Activated B cell treated with CpG ODN at 0.5 μM for 24 hours (primary cell): Measurements from ENCODE around the gene TRIM17. TPM values are rescaled to one million over a fixed set of nuclear protein-coding genes. Genes with fewer than 3 reads are reported as not detected.

Source experiments
- ATAC-seq: fragments of 200-7000 bp; cut with Tn5 transposase; one replicate; pipeline ENCODE4 v1.10.0; 2021; ENCODE audit warnings: low read depth, mild to moderate bottlenecking, moderate library complexity
- CTCF ChIA-PET: fragments of 350-600 bp; sonication (Branson Sonifier 250); formaldehyde crosslinking; loops from one replicate; lab custom pipeline; 2021; ENCODE audit warnings: antibody characterized with exemption; lab: Charles Lee
- POLR2A ChIA-PET: fragments of 350-600 bp; sonication (Branson Sonifier 250); formaldehyde crosslinking; loops from one replicate; lab custom pipeline; 2021; ENCODE audit warnings: antibody characterized with exemption; lab: Charles Lee
- DNase-seq: peaks from one replicate; pipeline ENCODE4 v3.0.0; 2022
- H3K27ac Mint-ChIP-seq: one replicate; pipeline ENCODE4 v1.8.0; 2020; ENCODE audit warnings: mixed read lengths
- H3K27me3 Mint-ChIP-seq: one replicate; pipeline ENCODE4 v1.8.0; 2021; ENCODE audit warnings: mixed read lengths
- H3K36me3 Mint-ChIP-seq: one replicate; pipeline ENCODE4 v1.8.0; 2021; ENCODE audit warnings: low read depth, mixed read lengths
- H3K4me1 Mint-ChIP-seq: one replicate; pipeline ENCODE4 v1.8.0; 2021; ENCODE audit warnings: mixed read lengths
- H3K4me3 Mint-ChIP-seq: one replicate; pipeline ENCODE4 v1.8.0; 2020; ENCODE audit warnings: mild to moderate bottlenecking, mixed read lengths
- H3K9me3 Mint-ChIP-seq: one replicate; pipeline ENCODE4 v1.8.0; 2020; ENCODE audit warnings: mixed read lengths
- CTCF ChIP-seq: fragments of 200-600 bp; IDR thresholded peaks from one replicate; pipeline ENCODE4 v1.8.0; 2022; ENCODE audit warnings: antibody characterized with exemption, mild to moderate bottlenecking
- intact Hi-C: fragments of 100-400 bp; cut with micrococcal nuclease; formaldehyde crosslinking; loops from one replicate; pipeline ENCODE4 v1.15.1; 2024
- total RNA-seq: library from RNA; stranded (reverse); gene quantifications from 2 replicates; pipeline ENCODE4 v1.2.3, GENCODE V29; 2022

Gene TRIM17
- total RNA-seq, 1 donor from 2014 or later = not detected

GRCh38 chr1:228430243-228430642 is 13.6 kb upstream of the TRIM17 start:
- TF ChIP-seq CTCF = no peak
- ChIA-PET POLR2A (no interaction called here), CTCF (no interaction called here)
- Mint-ChIP-seq H3K27ac (no peak overlapping the region), H3K36me3 (no peaks in the 10 kb centered on the region), H3K9me3 (no peaks in the 10 kb centered on the region), H3K4me1 (no peaks in the 10 kb centered on the region), H3K27me3 (peaks cover 42% of the 10 kb centered on the region), H3K4me3 (no peak overlapping the region)
- intact Hi-C loops = no loop called here
- DNase-seq = no peak
- ATAC-seq = no peak

- Mint-ChIP-seq H3K4me3 (no peak overlapping the region), H3K27me3 (peaks cover 38% of the 10 kb centered on the region), H3K27ac (no peak overlapping the region), H3K9me3 (no peaks in the 10 kb centered on the region), H3K4me1 (no peaks in the 10 kb centered on the region), H3K36me3 (no peaks in the 10 kb centered on the region)
- ChIA-PET CTCF (no interaction called here), POLR2A (no interaction called here)
- no peak for TF ChIP-seq CTCF
- ATAC-seq (no peak), DNase-seq (no peak)
- intact Hi-C loops = no loop called here
Observed at GRCh38 chr1:228429698-228430097, 13.0 kb upstream of the TRIM17 start.

GRCh38 chr1:228429007-228429406 is 12.3 kb upstream of the TRIM17 start:
- H3K36me3 Mint-ChIP-seq = no peaks in the 10 kb centered on the region
- no peaks in the 10 kb centered on the region for H3K9me3 Mint-ChIP-seq
- ChIA-PET POLR2A (no interaction called here), CTCF (no interaction called here)
- TF ChIP-seq CTCF = no peak
- no peak overlapping the region for H3K27ac Mint-ChIP-seq
- no peak for DNase-seq
- H3K4me1 Mint-ChIP-seq = no peaks in the 10 kb centered on the region
- no peak overlapping the region for H3K4me3 Mint-ChIP-seq
- intact Hi-C loops = no loop called here
- peaks cover 37% of the 10 kb centered on the region for H3K27me3 Mint-ChIP-seq
- ATAC-seq = no peak

GRCh38 chr1:228428412-228428811 is 11.8 kb upstream of the TRIM17 start:
- no peak for ATAC-seq

GRCh38 chr1:228426518-228427175 is 10.0 kb upstream of the TRIM17 start:
- ChIA-PET CTCF (no interaction called here), POLR2A (no interaction called here)
- H3K27me3 Mint-ChIP-seq = peaks cover 37% of the 10 kb centered on the region

More at GRCh38 chr1:228428412-228428811, 11.8 kb upstream of the TRIM17 start:
- no peak for DNase-seq
- POLR2A ChIA-PET = no interaction called here
- no peaks in the 10 kb centered on the region for H3K36me3 Mint-ChIP-seq
- intact Hi-C loops = no loop called here
- H3K4me1 Mint-ChIP-seq = no peaks in the 10 kb centered on the region
- CTCF ChIA-PET = no interaction called here
- peaks cover 40% of the 10 kb centered on the region for H3K27me3 Mint-ChIP-seq
- no peak overlapping the region for H3K27ac Mint-ChIP-seq
- TF ChIP-seq CTCF = no peak
- H3K4me3 Mint-ChIP-seq = no peak overlapping the region
- H3K9me3 Mint-ChIP-seq = no peaks in the 10 kb centered on the region

More at GRCh38 chr1:228426518-228427175, 10.0 kb upstream of the TRIM17 start:
- no peak for DNase-seq
- Mint-ChIP-seq H3K36me3 (no peaks in the 10 kb centered on the region), H3K27ac (no peak overlapping the region), H3K4me1 (no peaks in the 10 kb centered on the region), H3K9me3 (no peaks in the 10 kb centered on the region), H3K4me3 (no peak overlapping the region)
- no peak for ATAC-seq
- intact Hi-C loops = no loop called here
- TF ChIP-seq CTCF = no peak
